SK-N-SH (cell line): ENCODE results near the gene ABCC11. TPM values are rescaled to one million over a fixed set of nuclear protein-coding genes. Genes with fewer than 3 reads are reported as not detected.

Source experiments
- CTCF ChIA-PET: fragments of 300-600, 350-600 bp; formaldehyde crosslinking; extraction: SDS; loops from one replicate; lab custom pipeline; 2021; lab: Yijun Ruan, JAX
- POLR2A ChIA-PET: fragments of 350-600 bp; sonication (Branson Sonifier 250); formaldehyde crosslinking; extraction: SDS; loops from one replicate; lab custom pipeline; 2020; ENCODE audit warnings: antibody characterized with exemption, inconsistent platforms; lab: Yijun Ruan, JAX
- DNase-seq: peaks from one replicate; pipeline ENCODE4 v3.0.0; 2012
- H2AFZ ChIP-seq: fragments of 200-600 bp; sonication (generic); 2 replicates; pipeline ENCODE4 v1.8.1; 2016; ENCODE audit warnings: antibody characterized with exemption, mild to moderate bottlenecking, low read depth
- H3F3A ChIP-seq: fragments of 200-600 bp; sonication (generic); replicated peaks from 2 replicates; pipeline ENCODE3; 2016; ENCODE audit warnings: antibody characterized with exemption, mild to moderate bottlenecking; ENCODE audit not compliant: insufficient read depth
- H3K27ac ChIP-seq, 2 experiments: fragments of 200-500 bp in 1 of 2; fragments of 200-600 bp in 1 of 2; sonication (Bioruptor generic) in 1 of 2; sonication (generic), shearing (Covaris generic) in 1 of 2; 2 replicates each; pipeline versions ENCODE4 v1.5.1 to v1.6.1; 2014 to 2016; ENCODE audit warnings: low read depth in 2 of 2, inconsistent platforms in 1 of 2, low read length in 1 of 2, mild to moderate bottlenecking in 1 of 2, mixed read lengths in 1 of 2
- H3K27me3 ChIP-seq: fragments of 200-600 bp; sonication (generic), shearing (Covaris generic); 2 replicates; pipeline ENCODE4 v1.6.1; 2016; ENCODE audit warnings: mixed run types; ENCODE audit not compliant: insufficient read depth
- H3K36me3 ChIP-seq, 2 experiments: fragments of 200-500 bp in 1 of 2; fragments of 200-600 bp in 1 of 2; sonication (Bioruptor generic) in 1 of 2; sonication (generic) in 1 of 2; replicated peaks in 1 of 2; 2 replicates each; pipeline versions ENCODE3 to v1.5.1; 2014 to 2016; ENCODE audit warnings: low read length in 1 of 2, mild to moderate bottlenecking in 1 of 2; ENCODE audit not compliant: insufficient read depth in 2 of 2, control insufficient read depth in 1 of 2
- H3K4me1 ChIP-seq, 2 experiments: fragments of 200-500 bp in 1 of 2; fragments of 200-600 bp in 1 of 2; sonication (Bioruptor generic) in 1 of 2; sonication (generic), shearing (Covaris generic) in 1 of 2; 2 replicates each; pipeline versions ENCODE4 v1.5.1 to v1.6.1; 2014 to 2016; ENCODE audit warnings: low read depth in 1 of 2, low read length in 1 of 2, mixed run types in 1 of 2; ENCODE audit not compliant: insufficient read depth in 2 of 2, control insufficient read depth in 1 of 2
- H3K4me2 ChIP-seq: fragments of 200-600 bp; sonication (generic), shearing (Covaris generic); 2 replicates; pipeline ENCODE4 v1.6.1; 2017; ENCODE audit warnings: mixed run types
- H3K4me3 ChIP-seq, 2 experiments: fragments of 200-500 bp in 1 of 2; fragments of 200-600 bp in 1 of 2; sonication (Bioruptor generic) in 1 of 2; sonication (generic), shearing (Covaris generic) in 1 of 2; 2 replicates each; pipeline versions ENCODE4 v1.5.1 to v1.8.1; 2014 to 2016; ENCODE audit warnings: low read depth in 2 of 2, inconsistent platforms in 1 of 2, low read length in 1 of 2, mild to moderate bottlenecking in 1 of 2, mixed read lengths in 1 of 2, moderate library complexity in 1 of 2
- H3K79me2 ChIP-seq: fragments of 200-600 bp; sonication (generic); 2 replicates; pipeline ENCODE4 v1.8.1; 2017; ENCODE audit warnings: mild to moderate bottlenecking; ENCODE audit not compliant: insufficient read depth
- H3K9ac ChIP-seq: fragments of 200-600 bp; sonication (generic); 2 replicates; pipeline ENCODE4 v1.6.1; 2017; ENCODE audit warnings: mixed run types
- H3K9me2 ChIP-seq: fragments of 200-600 bp; sonication (generic); 2 replicates; pipeline ENCODE4 v1.6.1; 2017; ENCODE audit warnings: mixed run types
- H3K9me3 ChIP-seq: fragments of 200-600 bp; sonication (generic); 2 replicates; pipeline ENCODE4 v1.6.1; 2017; ENCODE audit warnings: mixed run types, mild to moderate bottlenecking, moderate library complexity
- H4K20me1 ChIP-seq: fragments of 200-600 bp; sonication (generic); 2 replicates; pipeline ENCODE4 v1.6.1; 2017; ENCODE audit warnings: mild to moderate bottlenecking, mixed run types; ENCODE audit not compliant: insufficient read depth
- EP300 ChIP-seq, 2 experiments: IDR thresholded peaks; 2 replicates each; pipeline versions ENCODE4 v1.4.0 to v1.6.1; 2012; ENCODE audit warnings: borderline replicate concordance in 1 of 2, low read depth in 1 of 2, low read length in 1 of 2
- EZH2phosphoT487 ChIP-seq: fragments of 200-600 bp; sonication (generic); IDR thresholded peaks from 2 replicates; pipeline ENCODE4 v1.6.1; 2017; ENCODE audit warnings: low read depth, mixed run types, mild to moderate bottlenecking, antibody characterized with exemption, moderate library complexity, borderline replicate concordance
- FOSL2 ChIP-seq: IDR thresholded peaks from 2 replicates; pipeline ENCODE4 v1.4.0; 2012; ENCODE audit warnings: low read depth, mild to moderate bottlenecking, moderate library complexity, borderline replicate concordance
- FOXJ3 ChIP-seq: sonication (generic); formaldehyde crosslinking; IDR thresholded peaks from 2 replicates; pipeline ENCODE4 v1.5.1; 2020; ENCODE audit warnings: mild to moderate bottlenecking, missing genetic modification reagents
- GABPA ChIP-seq: IDR thresholded peaks from 2 replicates; pipeline ENCODE4 v1.4.0; 2012; ENCODE audit warnings: low read depth, mild to moderate bottlenecking
- JUND ChIP-seq: IDR thresholded peaks from 2 replicates; pipeline ENCODE4 v1.4.0; 2012
- MAX ChIP-seq: IDR thresholded peaks from 2 replicates; pipeline ENCODE4 v1.4.0; 2012; ENCODE audit warnings: low read depth
- NRF1 ChIP-seq: IDR thresholded peaks from 2 replicates; pipeline ENCODE4 v1.6.1; 2012; ENCODE audit warnings: low read depth, mild to moderate bottlenecking, low read length
- PBX3 ChIP-seq: IDR thresholded peaks from 2 replicates; pipeline ENCODE4; 2012
- POLR2AphosphoS5 ChIP-seq: IDR thresholded peaks from 2 replicates; pipeline ENCODE4 v1.6.1; 2012; ENCODE audit warnings: low read depth, low read length
- RCOR1 ChIP-seq: fragments of 150-350 bp; IDR thresholded peaks from 2 replicates; pipeline ENCODE4 v1.6.1; 2017; ENCODE audit warnings: antibody characterized with exemption, low read length
- RXRA ChIP-seq: IDR thresholded peaks from 2 replicates; pipeline ENCODE4 v1.4.0; 2012; ENCODE audit warnings: low read depth, mild to moderate bottlenecking, borderline replicate concordance
- TAF1 ChIP-seq: IDR thresholded peaks from 2 replicates; pipeline ENCODE4 v1.6.1; 2012; ENCODE audit warnings: low read depth, mild to moderate bottlenecking, low read length, moderate library complexity, borderline replicate concordance
- TCF12 ChIP-seq: IDR thresholded peaks from 2 replicates; pipeline ENCODE4 v1.4.0; 2012
- TEAD4 ChIP-seq: IDR thresholded peaks from 2 replicates; pipeline ENCODE4 v1.4.0; 2012; ENCODE audit warnings: mild to moderate bottlenecking, borderline replicate concordance; ENCODE audit not compliant: insufficient read depth
- YY1 ChIP-seq: IDR thresholded peaks from 2 replicates; pipeline ENCODE4 v1.4.0; 2012; ENCODE audit warnings: low read depth, mild to moderate bottlenecking
- ZBTB33 ChIP-seq: IDR thresholded peaks from 2 replicates; pipeline ENCODE4 v1.4.0; 2012; ENCODE audit warnings: low read depth, borderline replicate concordance
- WGBS: methylation state at CpG from one replicate; pipeline ENCODE4 v1.1.6; 2017; ENCODE audit warnings: low lambda C conversion rate; 5-methylcytosine and 5-hydroxymethylcytosine counted together
- polyA plus RNA-seq, 3 experiments: library from polyadenylated mRNA; depleted of rRNA; stranded (reverse); fragments of >200 nt; gene quantifications; 2 replicates each; pipeline ENCODE4 v1.2.3, GENCODE V29; 2012
- TF ChIP-seq, protein P1 (sequence below): fragments of 150-350 bp; IDR thresholded peaks from 2 replicates; pipeline ENCODE4 v1.6.1; 2016; ENCODE audit warnings: mild to moderate bottlenecking, low read depth, low read length
- TF ChIP-seq, protein P2 (sequence below): fragments of 200-600 bp; sonication (generic); IDR thresholded peaks from 2 replicates; pipeline ENCODE4 v1.6.1; 2017; ENCODE audit warnings: antibody characterized with exemption, mild to moderate bottlenecking, moderate library complexity

Gene ABCC11
- polyA plus RNA-seq, 1 of the 3 experiments (the other 2 are of a cell fraction), result 0.07 TPM

DNA sequence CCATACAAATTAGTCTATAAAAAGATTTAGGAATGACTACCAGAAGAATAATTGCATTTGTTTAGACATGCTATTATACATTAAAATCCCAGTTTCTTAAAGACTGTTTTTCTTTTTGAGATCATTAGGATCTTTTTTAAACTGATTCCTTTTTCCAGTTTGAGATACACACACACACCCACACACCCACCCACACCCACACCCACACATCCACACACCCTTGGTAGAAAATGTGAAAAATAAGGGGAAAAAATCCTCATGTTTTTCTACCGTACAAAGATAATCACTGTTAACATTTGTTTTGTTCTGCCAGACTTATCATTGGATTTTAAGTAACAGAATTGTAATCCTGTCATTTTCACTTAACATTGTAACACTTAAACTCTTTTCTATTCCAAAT lies 27.1 kb upstream of the ABCC11 start:
- POLR2A ChIA-PET, result no interaction called here

More for the DNA sequence above, 27.1 kb upstream of the ABCC11 start:
- Histone ChIP-seq H3K9me2 (no peaks in the 10 kb centered on the region), H2AFZ (no peak overlapping the region), H3K4me2 (no peak overlapping the region), H3K79me2 (no peaks in the 10 kb centered on the region; the same call in 1 of the 2 replicates), H3K36me3 (peaks cover 31 to 89% of the 10 kb centered on the region in 2 experiments), H3K4me1 (peaks cover 0 to 3% of the 10 kb centered on the region in 2 experiments; a peak in 1 of 4 replicates), H3K9me3 (no peaks in the 10 kb centered on the region), H3F3A (no peaks in the 10 kb centered on the region), H3K4me3 (no peak overlapping the region), H3K9ac (no peak overlapping the region), H4K20me1 (no peaks in the 10 kb centered on the region), H3K27me3 (no peaks in the 10 kb centered on the region), H3K27ac (no peak overlapping the region)
- CTCF ChIA-PET, result no interaction called here
- WGBS, result 100% methylated on average over 1 of the region's 1 CpG
- no peak for TF ChIP-seq FOSL2
- no peak for TF ChIP-seq POLR2AphosphoS5
- no peak for TF ChIP-seq YY1
- no peak for TF ChIP-seq TAF1
- no peak for TF ChIP-seq MAX
- no peak for TF ChIP-seq RCOR1
- TF ChIP-seq TCF12, result no peak
- no peak for TF ChIP-seq ZBTB33
- TF ChIP-seq, protein P1, sequence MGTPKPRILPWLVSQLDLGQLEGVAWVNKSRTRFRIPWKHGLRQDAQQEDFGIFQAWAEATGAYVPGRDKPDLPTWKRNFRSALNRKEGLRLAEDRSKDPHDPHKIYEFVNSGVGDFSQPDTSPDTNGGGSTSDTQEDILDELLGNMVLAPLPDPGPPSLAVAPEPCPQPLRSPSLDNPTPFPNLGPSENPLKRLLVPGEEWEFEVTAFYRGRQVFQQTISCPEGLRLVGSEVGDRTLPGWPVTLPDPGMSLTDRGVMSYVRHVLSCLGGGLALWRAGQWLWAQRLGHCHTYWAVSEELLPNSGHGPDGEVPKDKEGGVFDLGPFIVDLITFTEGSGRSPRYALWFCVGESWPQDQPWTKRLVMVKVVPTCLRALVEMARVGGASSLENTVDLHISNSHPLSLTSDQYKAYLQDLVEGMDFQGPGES, result no peak
- no peak for TF ChIP-seq TEAD4
- no peak for TF ChIP-seq EZH2phosphoT487
- no peak for TF ChIP-seq FOXJ3 (CRISPR knock-in tag)
- no peak for TF ChIP-seq GABPA
- no peak for TF ChIP-seq RXRA
- TF ChIP-seq, protein P2, sequence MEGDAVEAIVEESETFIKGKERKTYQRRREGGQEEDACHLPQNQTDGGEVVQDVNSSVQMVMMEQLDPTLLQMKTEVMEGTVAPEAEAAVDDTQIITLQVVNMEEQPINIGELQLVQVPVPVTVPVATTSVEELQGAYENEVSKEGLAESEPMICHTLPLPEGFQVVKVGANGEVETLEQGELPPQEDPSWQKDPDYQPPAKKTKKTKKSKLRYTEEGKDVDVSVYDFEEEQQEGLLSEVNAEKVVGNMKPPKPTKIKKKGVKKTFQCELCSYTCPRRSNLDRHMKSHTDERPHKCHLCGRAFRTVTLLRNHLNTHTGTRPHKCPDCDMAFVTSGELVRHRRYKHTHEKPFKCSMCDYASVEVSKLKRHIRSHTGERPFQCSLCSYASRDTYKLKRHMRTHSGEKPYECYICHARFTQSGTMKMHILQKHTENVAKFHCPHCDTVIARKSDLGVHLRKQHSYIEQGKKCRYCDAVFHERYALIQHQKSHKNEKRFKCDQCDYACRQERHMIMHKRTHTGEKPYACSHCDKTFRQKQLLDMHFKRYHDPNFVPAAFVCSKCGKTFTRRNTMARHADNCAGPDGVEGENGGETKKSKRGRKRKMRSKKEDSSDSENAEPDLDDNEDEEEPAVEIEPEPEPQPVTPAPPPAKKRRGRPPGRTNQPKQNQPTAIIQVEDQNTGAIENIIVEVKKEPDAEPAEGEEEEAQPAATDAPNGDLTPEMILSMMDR, result no peak
- TF ChIP-seq PBX3, result no peak
- TF ChIP-seq EP300 (IDR thresholded peaks at IDR 0.05; ENCODE audit: borderline replicate concordance in 1 of 2, low read depth in 1 of 2, low read length in 1 of 2), result no peak
- no peak for TF ChIP-seq JUND
- TF ChIP-seq NRF1, result no peak
- DNase-seq, result no peak
